Spinal cord (tissue), 10 donors: ENCODE results near the gene KRTAP9-7. TPM values are rescaled to one million over a fixed set of nuclear protein-coding genes. Genes with fewer than 3 reads are reported as not detected.
A peak's percentile ranks its signal among the peaks of the same experiment; 100 is the strongest.
"Not testable (repeated sequence)": the region's sequence is repeated elsewhere in the genome, so short reads cannot be mapped to it uniquely, and the experiment has no call there.

ENCODE experiments used
- DNase-seq, 6 donors: peaks; one replicate each; pipeline versions ENCODE4 v3.0.0 to v3.0.0-alpha.2; 2013 to 2015; ENCODE audit warnings: low spot score in 6 of 6, low read depth in 4 of 6
- H3K27ac ChIP-seq: one replicate; pipeline ENCODE4 v1.5.1; 2013; ENCODE audit warnings: low read depth, low read length, control low read depth
- H3K27me3 ChIP-seq: one replicate; pipeline ENCODE4 v1.6.1; 2013; ENCODE audit warnings: low read length; ENCODE audit not compliant: control insufficient read depth, insufficient read depth
- H3K36me3 ChIP-seq: one replicate; pipeline ENCODE4 v1.6.1; 2013; ENCODE audit warnings: low read length; ENCODE audit not compliant: control insufficient read depth, insufficient read depth
- H3K4me1 ChIP-seq: one replicate; pipeline ENCODE4 v1.6.1; 2013; ENCODE audit warnings: low read length; ENCODE audit not compliant: control insufficient read depth, insufficient read depth
- H3K4me3 ChIP-seq: one replicate; pipeline ENCODE4 v1.5.1; 2013; ENCODE audit warnings: low read depth, low read length, control low read depth
- H3K9me3 ChIP-seq: one replicate; pipeline ENCODE4 v1.6.1; 2013; ENCODE audit warnings: low read length; ENCODE audit not compliant: control insufficient read depth, insufficient read depth
- WGBS: methylation state at CpG from one replicate; pipeline ENCODE4 v1.1.5; 2013; ENCODE audit warnings: missing lambda C conversion rate; ENCODE audit not compliant: insufficient coverage; 5-methylcytosine and 5-hydroxymethylcytosine counted together
- long read RNA-seq, 4 donors: transcript quantifications; one replicate each; lab custom pipeline, GENCODE V29; 2026
- polyA plus RNA-seq, 2 donors: library from polyadenylated mRNA; unstranded; fragments of 120-200 nt; gene quantifications; one replicate each; pipeline ENCODE4 v1.2.1, GENCODE V29; 2013; ENCODE audit not compliant: insufficient read length in 2 of 2
- total RNA-seq, 2 donors: library from RNA; depleted of rRNA in 1 of 2; stranded (reverse); fragments of 120-200 nt in 1 of 2; fragments of >200 nt in 1 of 2; gene quantifications; one replicate each; pipeline versions ENCODE4 v1.2.3 to v1.2.4, GENCODE V29; 2013 to 2014
- donor health status: healthy.

Gene KRTAP9-7, protein sequence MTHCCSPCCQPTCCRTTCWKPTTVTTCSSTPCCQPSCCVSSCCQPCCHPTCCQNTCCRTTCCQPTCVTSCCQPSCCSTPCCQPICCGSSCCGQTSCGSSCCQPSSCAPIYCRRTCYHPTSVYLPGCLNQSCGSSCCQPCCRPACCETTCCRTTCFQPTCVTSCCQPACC
- total RNA-seq (not detected), polyA plus RNA-seq (not detected)
- long read RNA-seq, donor 1, result 0 reads
- long read RNA-seq, donor 2, result 0 reads
- long read RNA-seq, donor 3, partial matches to known transcripts, result 0 of 1 reads
- long read RNA-seq, donor 3, other reads (novel, unspliced or antisense), result 0 of 1 reads
- long read RNA-seq, donor 4, result 0 reads

DNA sequence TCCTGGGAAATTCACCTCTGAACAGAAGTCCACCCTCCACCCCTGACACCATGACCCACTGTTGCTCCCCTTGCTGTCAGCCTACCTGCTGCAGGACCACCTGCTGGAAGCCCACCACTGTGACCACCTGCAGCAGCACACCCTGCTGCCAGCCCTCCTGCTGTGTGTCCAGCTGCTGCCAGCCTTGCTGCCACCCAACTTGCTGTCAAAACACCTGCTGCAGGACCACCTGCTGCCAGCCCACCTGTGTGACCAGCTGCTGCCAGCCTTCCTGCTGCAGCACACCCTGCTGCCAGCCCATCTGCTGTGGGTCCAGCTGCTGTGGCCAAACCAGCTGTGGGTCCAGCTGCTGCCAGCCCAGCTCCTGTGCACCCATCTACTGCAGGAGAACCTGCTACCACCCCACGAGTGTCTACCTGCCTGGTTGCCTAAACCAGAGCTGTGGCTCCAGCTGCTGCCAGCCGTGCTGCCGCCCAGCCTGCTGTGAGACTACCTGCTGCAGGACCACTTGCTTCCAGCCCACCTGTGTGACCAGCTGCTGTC is at the start of gene KRTAP9-7:
KRTAP9-7 (plus strand) TSS at position 51 of the 543 bp plus-strand sequence; CDS start at position 51, 0 bp downstream.
- H3K27ac ChIP-seq, DNase-seq, H3K36me3 ChIP-seq, H3K4me3 ChIP-seq, H3K27me3 ChIP-seq, H3K4me1 ChIP-seq, H3K9me3 ChIP-seq: not testable (repeated sequence)
- WGBS, result 81% methylated on average over 3 of the region's 3 CpGs

DNA sequence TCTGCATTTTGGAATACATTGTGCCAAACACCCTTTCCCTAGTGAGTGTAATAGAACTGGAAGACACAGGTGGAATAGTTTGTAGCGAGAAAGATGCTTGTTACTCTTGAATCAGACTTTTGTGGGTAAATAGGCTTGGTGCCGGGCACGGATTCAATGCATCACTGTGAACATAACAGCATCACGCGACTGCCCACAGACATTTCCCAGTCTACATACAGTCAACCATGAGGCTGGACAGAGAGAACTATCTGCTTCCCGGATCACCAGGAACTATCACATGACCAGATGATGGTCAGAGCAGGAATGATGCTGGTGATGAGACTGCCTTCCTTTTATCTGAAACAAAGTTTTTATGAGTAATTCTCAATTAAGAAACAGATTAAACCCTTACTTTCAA is 49.4 kb upstream of the KRTAP9-7 start:
- no peaks in the 10 kb centered on the region for H3K27me3 ChIP-seq
- H3K4me1 ChIP-seq, result no peaks in the 10 kb centered on the region
- no peaks in the 10 kb centered on the region for H3K36me3 ChIP-seq
- H3K9me3 ChIP-seq, result no peaks in the 10 kb centered on the region
- no peak for DNase-seq
- no peak overlapping the region for H3K4me3 ChIP-seq
- WGBS, result no CpG with 5 or more reads among the region's 6 CpGs
- H3K27ac ChIP-seq, result no peak overlapping the region

DNA sequence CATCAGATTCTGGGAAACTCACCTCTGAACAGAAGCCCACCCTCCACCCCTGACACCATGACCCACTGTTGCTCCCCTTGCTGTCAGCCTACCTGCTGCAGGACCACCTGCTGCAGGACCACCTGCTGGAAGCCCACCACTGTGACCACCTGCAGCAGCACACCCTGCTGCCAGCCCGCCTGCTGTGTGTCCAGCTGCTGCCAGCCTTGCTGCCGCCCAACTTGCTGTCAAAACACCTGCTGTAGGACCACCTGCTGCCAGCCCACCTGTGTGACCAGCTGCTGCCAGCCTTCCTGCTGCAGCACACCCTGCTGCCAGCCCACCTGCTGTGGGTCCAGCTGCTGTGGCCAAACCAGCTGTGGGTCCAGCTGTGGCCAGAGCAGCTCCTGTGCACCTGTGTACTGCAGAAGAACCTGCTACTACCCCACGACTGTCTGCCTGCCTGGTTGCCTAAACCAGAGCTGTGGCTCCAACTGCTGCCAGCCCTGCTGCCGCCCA is 48.9 kb upstream of the KRTAP9-7 start, which contains the start of gene KRTAP9-2:
KRTAP9-2 (plus strand) TSS at position 51 of the 498 bp plus-strand sequence; CDS start at position 58, 7 bp downstream.
- not testable (repeated sequence) for H3K4me3 ChIP-seq, H3K27ac ChIP-seq, H3K27me3 ChIP-seq, H3K36me3 ChIP-seq, H3K9me3 ChIP-seq, H3K4me1 ChIP-seq, DNase-seq
- 68% methylated on average over 2 of the region's 4 CpGs for WGBS

DNA sequence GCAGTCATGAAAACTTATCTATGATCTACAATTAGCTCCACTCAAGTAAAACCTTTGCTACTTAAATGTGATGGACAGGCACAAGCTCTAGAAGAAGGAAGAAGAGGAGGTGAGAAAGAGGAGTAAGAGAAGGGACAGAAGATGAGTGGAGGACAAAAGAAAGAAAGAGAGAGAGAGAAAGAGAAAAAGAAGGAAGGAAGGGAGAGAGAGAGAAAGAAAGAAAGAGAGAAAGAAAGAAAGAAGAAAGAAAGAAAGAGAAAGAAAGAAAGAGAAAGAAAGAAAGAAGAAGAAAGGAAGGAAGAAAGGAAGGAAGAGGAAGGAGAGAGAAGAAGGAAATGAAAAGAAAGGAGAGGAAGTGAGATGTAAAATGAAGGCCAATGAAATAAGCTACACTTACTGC is 45.4 kb upstream of the KRTAP9-7 start:
- Histone ChIP-seq H3K36me3 (no peaks in the 10 kb centered on the region), H3K27ac (no peak overlapping the region), H3K9me3 (no peaks in the 10 kb centered on the region), H3K27me3 (no peaks in the 10 kb centered on the region), H3K4me1 (no peaks in the 10 kb centered on the region), H3K4me3 (no peak overlapping the region)
- no peak for DNase-seq

DNA sequence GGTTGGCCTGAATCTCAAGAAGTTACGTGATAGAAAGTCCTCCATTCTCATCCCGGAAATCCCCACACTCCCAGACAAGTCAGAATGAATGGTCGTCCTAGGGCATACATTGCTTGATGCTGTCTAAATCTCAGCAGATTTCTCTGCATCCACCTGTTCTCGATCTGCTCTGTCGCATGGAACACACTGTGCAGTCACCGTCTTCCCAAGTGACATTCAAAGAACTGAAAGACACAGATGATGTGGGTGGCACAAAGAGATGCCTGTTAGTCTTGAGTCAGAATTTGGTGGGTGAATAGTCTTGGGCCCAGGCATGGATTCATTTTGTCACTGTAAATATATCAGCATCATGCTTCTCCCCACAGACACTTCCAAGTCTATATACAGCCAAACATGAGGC is 43.8 kb upstream of the KRTAP9-7 start:
- no peaks in the 10 kb centered on the region for H3K4me1 ChIP-seq
- no peak overlapping the region for H3K27ac ChIP-seq
- DNase-seq, result no peak
- no peaks in the 10 kb centered on the region for H3K36me3 ChIP-seq
- H3K9me3 ChIP-seq, result no peaks in the 10 kb centered on the region
- 93% methylated on average over 6 of the region's 6 CpGs for WGBS
- no peak overlapping the region for H3K4me3 ChIP-seq
- no peaks in the 10 kb centered on the region for H3K27me3 ChIP-seq

DNA sequence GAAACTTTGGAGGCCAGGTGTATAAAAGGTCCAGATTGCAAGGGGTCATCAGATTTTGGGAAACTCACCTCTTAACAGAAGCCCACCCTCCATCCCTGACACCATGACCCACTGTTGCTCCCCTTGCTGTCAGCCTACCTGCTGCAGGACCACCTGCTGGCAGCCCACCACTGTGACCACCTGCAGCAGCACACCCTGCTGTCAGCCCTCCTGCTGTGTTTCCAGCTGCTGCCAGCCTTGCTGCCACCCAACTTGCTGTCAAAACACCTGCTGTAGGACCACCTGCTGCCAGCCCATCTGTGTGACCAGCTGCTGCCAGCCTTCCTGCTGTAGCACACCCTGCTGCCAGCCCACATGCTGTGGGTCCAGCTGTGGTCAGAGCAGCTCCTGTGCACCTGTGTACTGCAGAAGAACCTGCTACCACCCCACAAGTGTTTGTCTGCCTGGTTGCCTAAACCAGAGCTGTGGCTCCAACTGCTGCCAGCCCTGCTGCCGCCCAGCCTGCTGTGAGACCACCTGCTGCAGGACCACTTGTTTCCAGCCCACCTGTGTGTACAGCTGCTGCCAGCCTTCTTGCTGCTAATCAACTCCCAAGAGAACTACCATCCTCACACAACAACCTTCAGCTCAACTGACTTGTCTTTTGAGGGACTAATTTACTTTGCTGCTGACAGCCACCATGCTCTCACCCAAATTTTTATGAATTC is 42.9 kb upstream of the KRTAP9-7 start, which contains the start of gene KRTAP9-3:
KRTAP9-3 (plus strand) TSS at position 51 of the 707 bp plus-strand sequence; CDS start at position 104, 53 bp downstream.
- not testable (repeated sequence) for H3K4me1 ChIP-seq, H3K27ac ChIP-seq, H3K9me3 ChIP-seq, H3K4me3 ChIP-seq, H3K27me3 ChIP-seq, DNase-seq, H3K36me3 ChIP-seq
- WGBS, result 89% methylated on average over 1 of the region's 1 CpG

DNA sequence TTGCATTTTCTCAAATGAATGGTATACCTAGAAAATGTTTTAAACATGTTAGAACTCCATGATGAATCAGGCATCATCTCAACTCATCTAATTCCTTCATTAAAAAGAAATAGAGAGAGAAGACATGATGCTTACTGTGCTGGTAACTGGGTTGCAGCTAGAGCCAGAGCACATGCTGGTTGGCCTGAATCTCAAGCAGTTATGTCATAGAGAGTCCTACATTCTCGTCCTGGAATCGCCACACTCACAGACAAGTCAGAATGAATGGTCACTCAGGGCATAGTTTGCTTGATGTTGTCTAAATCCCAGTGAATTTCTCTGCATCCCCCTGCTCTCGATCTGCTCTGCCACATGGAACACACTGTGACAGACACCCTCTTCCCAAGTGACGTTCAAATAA is 38.4 kb upstream of the KRTAP9-7 start:
- not testable (repeated sequence) for H3K4me3 ChIP-seq, H3K27me3 ChIP-seq, H3K9me3 ChIP-seq, H3K27ac ChIP-seq, H3K36me3 ChIP-seq, DNase-seq, H3K4me1 ChIP-seq
- no CpG with 5 or more reads among the region's 4 CpGs for WGBS

DNA sequence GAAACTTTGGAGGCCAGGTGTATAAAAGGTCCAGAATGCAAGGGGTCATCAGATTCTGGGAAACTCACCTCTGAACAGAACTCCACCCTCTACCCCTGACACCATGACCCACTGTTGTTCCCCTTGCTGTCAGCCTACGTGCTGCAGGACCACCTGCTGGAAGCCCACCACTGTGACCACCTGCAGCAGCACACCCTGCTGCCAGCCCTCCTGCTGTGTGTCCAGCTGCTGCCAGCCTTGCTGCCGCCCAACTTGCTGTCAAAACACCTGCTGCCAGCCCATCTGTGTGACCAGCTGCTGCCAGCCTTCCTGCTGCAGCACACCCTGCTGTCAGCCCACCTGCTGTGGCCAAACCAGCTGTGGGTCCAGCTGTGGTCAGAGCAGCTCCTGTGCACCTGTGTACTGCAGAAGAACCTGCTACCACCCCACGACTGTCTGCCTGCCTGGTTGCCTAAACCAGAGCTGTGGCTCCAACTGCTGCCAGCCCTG is 37.5 kb upstream of the KRTAP9-7 start, which contains the start of gene KRTAP9-8:
KRTAP9-8 (plus strand) TSS at position 51 of the 489 bp plus-strand sequence; CDS start at position 104, 53 bp downstream.
- not testable (repeated sequence) for H3K9me3 ChIP-seq, H3K4me1 ChIP-seq, H3K36me3 ChIP-seq, H3K4me3 ChIP-seq, H3K27ac ChIP-seq, DNase-seq, H3K27me3 ChIP-seq
- 40% methylated on average over 2 of the region's 3 CpGs for WGBS

DNA sequence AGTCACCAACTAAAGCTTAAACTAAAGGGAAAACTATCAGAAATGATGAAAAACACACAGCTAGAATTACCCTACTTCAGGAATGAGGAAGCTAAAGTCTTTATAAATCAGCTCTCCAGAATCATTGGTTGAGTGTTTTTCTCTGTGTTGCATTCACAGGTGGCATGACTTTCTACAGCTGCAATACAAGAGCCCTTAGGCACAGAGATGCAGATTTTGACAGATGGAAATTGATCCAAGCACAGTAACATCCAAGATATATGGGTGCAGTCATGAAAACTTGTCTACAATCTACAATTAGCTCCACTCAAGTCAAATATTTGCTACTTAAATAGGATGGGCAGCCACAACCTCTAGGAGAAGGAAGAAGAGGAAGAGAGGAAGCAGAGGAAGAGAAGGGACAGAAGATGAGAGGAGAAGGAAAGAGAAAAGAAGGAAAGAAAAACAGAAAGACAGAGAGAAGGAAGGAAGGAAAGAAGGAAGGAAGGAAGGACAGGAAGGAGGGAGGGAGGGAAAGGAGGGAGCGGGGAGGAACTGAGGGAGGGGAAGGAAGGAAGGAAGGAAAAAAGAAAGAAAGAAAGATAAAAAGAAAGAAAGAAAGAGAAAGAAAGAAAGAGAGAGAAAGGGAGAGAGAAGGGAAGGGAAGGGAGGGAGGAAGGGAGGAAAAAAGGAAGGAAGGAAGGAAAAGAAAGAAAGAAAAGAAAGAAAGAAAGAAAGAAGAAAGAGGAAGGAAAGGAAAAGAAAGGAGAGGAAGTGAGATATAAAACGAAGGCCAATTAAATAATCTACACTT is 28.3 kb upstream of the KRTAP9-7 start:
- H3K36me3 ChIP-seq, H3K27ac ChIP-seq, H3K4me1 ChIP-seq, H3K27me3 ChIP-seq, H3K9me3 ChIP-seq, H3K4me3 ChIP-seq: not testable (repeated sequence)
- DNase-seq, result peak in 1 of 6 donors; percentile 0
- 100% methylated on average over 1 of the region's 2 CpGs for WGBS
